H1 (cell line): Measurements from ENCODE around the gene SOBP. TPM values are rescaled to one million over a fixed set of nuclear protein-coding genes. Genes with fewer than 3 reads are reported as not detected.

ENCODE experiments used
- CTCF ChIA-PET: fragments of 300-600 bp; sonication (Branson Sonifier 250); formaldehyde crosslinking; loops from one replicate; lab custom pipeline; 2021; ENCODE audit not compliant: partially characterized antibody; lab: Charles Lee
- POLR2A ChIA-PET: fragments of 300-600 bp; sonication (Branson Sonifier 250); formaldehyde crosslinking; loops from one replicate; lab custom pipeline; 2021; ENCODE audit warnings: inconsistent platforms; ENCODE audit not compliant: partially characterized antibody; lab: Charles Lee
- DNase-seq, 2 experiments: peaks; one replicate each; pipeline versions ENCODE4 v3.0.0 to v3.0.0-alpha.2; 2010 to 2022; ENCODE audit warnings: low spot score in 2 of 2, low read depth in 1 of 2, mixed read lengths in 1 of 2
- FAIRE-seq: peaks from 2 replicates; lab custom pipeline; 2011; peaks lifted over from hg19 to GRCh38; lab: Jason Lieb, UNC
- H2AFZ ChIP-seq: 2 replicates; pipeline ENCODE4 v1.8.1; 2012; ENCODE audit warnings: low read length, inconsistent platforms
- H2AK5ac ChIP-seq: 2 replicates; pipeline ENCODE4 v1.6.1; 2013; ENCODE audit warnings: low read depth, low read length
- H2BK120ac ChIP-seq: replicated peaks from 2 replicates; pipeline ENCODE3; 2013; ENCODE audit warnings: low read depth, low read length, inconsistent platforms
- H2BK12ac ChIP-seq: 2 replicates; pipeline ENCODE4 v1.6.1; 2013; ENCODE audit warnings: low read depth, low read length
- H2BK15ac ChIP-seq: 2 replicates; pipeline ENCODE4 v1.6.1; 2013; ENCODE audit warnings: low read length
- H2BK20ac ChIP-seq: 2 replicates; pipeline ENCODE4 v1.6.1; 2013; ENCODE audit warnings: low read length
- H2BK5ac ChIP-seq: 2 replicates; pipeline ENCODE4 v1.6.1; 2013; ENCODE audit warnings: low read depth, low read length
- H3K14ac ChIP-seq: 2 replicates; pipeline ENCODE4 v1.6.1; 2013; ENCODE audit warnings: inconsistent platforms; ENCODE audit not compliant: insufficient read length
- H3K18ac ChIP-seq: 2 replicates; pipeline ENCODE4 v1.6.1; 2013; ENCODE audit warnings: low read length; ENCODE audit errors: extremely low read depth
- H3K23ac ChIP-seq: 2 replicates; pipeline ENCODE4 v1.6.1; 2013; ENCODE audit warnings: inconsistent platforms; ENCODE audit not compliant: insufficient read length
- H3K23me2 ChIP-seq: 2 replicates; pipeline ENCODE4 v1.6.1; 2013; ENCODE audit warnings: low read depth, low read length
- H3K27ac ChIP-seq: 2 replicates; pipeline ENCODE4 v1.6.1; 2011; ENCODE audit warnings: low read depth, low read length, inconsistent platforms
- H3K27me3 ChIP-seq, 4 experiments: replicated peaks in 1 of 4; 1 replicate in 1 of 4; 2 replicates in 3 of 4; pipeline versions ENCODE4 v1.6.1 to v1.8.1; 2011 to 2013; ENCODE audit warnings: low read length in 3 of 4, mild to moderate bottlenecking in 3 of 4, inconsistent platforms in 2 of 4, mixed read lengths in 2 of 4, moderate library complexity in 1 of 4; ENCODE audit not compliant: control insufficient read depth in 3 of 4, insufficient read depth in 3 of 4; ENCODE audit errors: extremely low read depth in 1 of 4
- H3K36me3 ChIP-seq, 4 experiments: 2 replicates each; pipeline versions ENCODE4 v1.6.1 to v1.8.1; 2011 to 2013; ENCODE audit warnings: mild to moderate bottlenecking in 4 of 4, low read length in 3 of 4, moderate library complexity in 2 of 4, control low read depth in 1 of 4, inconsistent platforms in 1 of 4; ENCODE audit not compliant: insufficient read depth in 4 of 4, control insufficient read depth in 2 of 4
- H3K4ac ChIP-seq: replicated peaks from 2 replicates; pipeline ENCODE3; 2013; ENCODE audit warnings: low read length, low read depth, mixed read lengths, inconsistent platforms; ENCODE audit not compliant: insufficient read length
- H3K4me1 ChIP-seq, 4 experiments: replicated peaks in 1 of 4; 1 replicate in 1 of 4; 2 replicates in 3 of 4; pipeline versions ENCODE4 v1.6.1 to v1.8.1; 2011 to 2013; ENCODE audit warnings: low read length in 3 of 4, inconsistent platforms in 2 of 4, mixed read lengths in 1 of 4; ENCODE audit not compliant: insufficient read depth in 4 of 4, control insufficient read depth in 3 of 4
- H3K4me2 ChIP-seq, 2 experiments: 2 replicates each; pipeline versions ENCODE4 v1.6.1 to v1.8.1; 2011 to 2013; ENCODE audit warnings: low read depth in 2 of 2, low read length in 2 of 2, control low read depth in 1 of 2, inconsistent platforms in 1 of 2, mild to moderate bottlenecking in 1 of 2; ENCODE audit not compliant: insufficient read depth in 1 of 2
- H3K4me3 ChIP-seq, 4 experiments: fragments of 200-600, 300-600 bp in 1 of 4; sonication (generic), shearing (Covaris generic), sonication (Bioruptor Twin) in 1 of 4; 2 replicates each; pipeline versions ENCODE4 v1.5.1 to v1.8.1; 2011 to 2016; ENCODE audit warnings: low read length in 4 of 4, low read depth in 3 of 4, control low read depth in 2 of 4, inconsistent platforms in 2 of 4, mild to moderate bottlenecking in 2 of 4, mixed read lengths in 1 of 4, moderate library complexity in 1 of 4; ENCODE audit not compliant: insufficient read depth in 2 of 4; ENCODE audit errors: extremely low read depth in 1 of 4
- H3K56ac ChIP-seq: replicated peaks from 2 replicates; pipeline ENCODE3; 2013; ENCODE audit warnings: low read depth, mild to moderate bottlenecking, mixed read lengths, low read length, inconsistent platforms; ENCODE audit not compliant: insufficient read length
- H3K79me1 ChIP-seq: 2 replicates; pipeline ENCODE4 v1.6.1; 2013; ENCODE audit warnings: low read depth, low read length, control low read depth
- H3K79me2 ChIP-seq, 2 experiments: 2 replicates each; pipeline versions ENCODE4 v1.6.1 to v1.8.1; 2012 to 2013; ENCODE audit warnings: low read length in 2 of 2, mild to moderate bottlenecking in 2 of 2, inconsistent platforms in 1 of 2; ENCODE audit not compliant: insufficient read depth in 2 of 2, control insufficient read depth in 1 of 2
- H3K9ac ChIP-seq, 4 experiments: replicated peaks in 1 of 4; 1 replicate in 1 of 4; 2 replicates in 3 of 4; pipeline versions ENCODE4 v1.6.1 to v1.8.1; 2011 to 2013; ENCODE audit warnings: low read depth in 3 of 4, low read length in 3 of 4, control low read depth in 2 of 4, mild to moderate bottlenecking in 2 of 4, moderate library complexity in 2 of 4, inconsistent platforms in 1 of 4; ENCODE audit errors: extremely low read depth in 1 of 4
- H3K9me3 ChIP-seq, 2 experiments: 2 replicates each; pipeline versions ENCODE4 v1.6.1 to v1.8.1; 2012 to 2013; ENCODE audit warnings: mild to moderate bottlenecking in 2 of 2, moderate library complexity in 2 of 2, control low read depth in 1 of 2, inconsistent platforms in 1 of 2, low read depth in 1 of 2, low read length in 1 of 2, mixed read lengths in 1 of 2; ENCODE audit not compliant: insufficient read depth in 2 of 2
- H4K20me1 ChIP-seq, 2 experiments: replicated peaks in 1 of 2; 2 replicates each; pipeline versions ENCODE3 to v1.8.1; 2011 to 2013; ENCODE audit warnings: inconsistent platforms in 2 of 2, low read length in 2 of 2, mild to moderate bottlenecking in 1 of 2; ENCODE audit not compliant: insufficient read depth in 2 of 2, control insufficient read depth in 1 of 2
- H4K5ac ChIP-seq: 2 replicates; pipeline ENCODE4 v1.6.1; 2013; ENCODE audit warnings: low read length, low read depth, mixed read lengths, inconsistent platforms; ENCODE audit not compliant: insufficient read length
- H4K8ac ChIP-seq: 2 replicates; pipeline ENCODE4 v1.8.0; 2013; ENCODE audit warnings: mild to moderate bottlenecking, moderate library complexity, low read length, inconsistent platforms; ENCODE audit not compliant: insufficient read depth; ENCODE audit errors: extremely low read depth
- H4K91ac ChIP-seq: replicated peaks from 2 replicates; pipeline ENCODE3; 2013; ENCODE audit warnings: low read length, mixed read lengths, inconsistent platforms; ENCODE audit not compliant: insufficient read length
- CREB1 ChIP-seq: IDR thresholded peaks from 2 replicates; pipeline ENCODE4 v1.6.1; 2012; ENCODE audit warnings: inconsistent platforms
- PHF8 ChIP-seq: fragments of 200-600 bp; sonication (generic); conservative IDR thresholded peaks from 2 replicates; pipeline ENCODE4 v1.7.1; 2012; ENCODE audit warnings: low read depth, mild to moderate bottlenecking, inconsistent platforms, low read length, moderate library complexity
- SIX5 ChIP-seq: IDR thresholded peaks from 2 replicates; pipeline ENCODE4 v1.6.1; 2011; ENCODE audit warnings: mild to moderate bottlenecking, low read depth, low read length
- WGBS, 2 experiments: shearing (Covaris generic) in 1 of 2; methylation state at CpG; one replicate each; pipeline versions ENCODE4 v1.1.6 to v1.1.7; 2013 to 2015; ENCODE audit warnings: low lambda C conversion rate in 2 of 2, mixed read lengths in 2 of 2, inconsistent platforms in 1 of 2, low coverage in 1 of 2, missing lambda C conversion rate in 1 of 2; ENCODE audit not compliant: insufficient replicate concordance in 2 of 2, insufficient coverage in 1 of 2, insufficient read length in 1 of 2; ENCODE audit errors: extremely low coverage in 1 of 2, missing lambda C conversion rate in 1 of 2; 5-methylcytosine and 5-hydroxymethylcytosine counted together
- polyA plus RNA-seq, 7 experiments: library from polyadenylated mRNA; depleted of rRNA in 3 of 7; stranded (reverse) in 5 of 7; unstranded in 2 of 7; fragments of >200 nt in 5 of 7; fragments of 200-250 nt in 2 of 7; gene quantifications; 1 replicate in 5 of 7; 2 replicates in 1 of 7; 4 replicates in 1 of 7; pipeline versions ENCODE4 v1.2.1 to v1.2.3, GENCODE V29; 2011 to 2013; ENCODE audit warnings: missing spikeins in 2 of 7, mixed read lengths in 2 of 7
- total RNA-seq: library from RNA; stranded (reverse); fragmentation: NEBNext Ultra II Directional; extraction: Animal tissue kit (Norgen Biotek cat#: 25700); gene quantifications from 2 replicates; pipeline ENCODE4 v1.2.1, GENCODE V29; 2021

SOBP gene
- total and polyA plus RNA-seq, 2 of the 8 experiments (the other 6 are each of a cell fraction or from before 2014, with no cell fraction given): 0.45 to 6.2 TPM

GRCh38 chr6:107653183-107653580 lies 163.3 kb downstream of the SOBP start:
- no peaks in the 10 kb centered on the region; a peak in 1 of 8 replicates for H3K36me3 ChIP-seq
- H2BK15ac ChIP-seq: no peak overlapping the region
- H3K4me2 ChIP-seq: no peak overlapping the region
- H2BK20ac ChIP-seq: no peak overlapping the region
- no peaks in the 10 kb centered on the region for H3K79me2 ChIP-seq
- H3K4ac ChIP-seq: no peak overlapping the region
- H2AK5ac ChIP-seq: no peak overlapping the region
- H3K4me1 ChIP-seq: peaks cover 0 to 4% (median 3%) of the 10 kb centered on the region in 4 experiments; a peak in 3 of 7 replicates
- H3K18ac ChIP-seq: no peak overlapping the region
- no peak overlapping the region for H3K56ac ChIP-seq
- no peaks in the 10 kb centered on the region for H3K23me2 ChIP-seq
- no peak overlapping the region for H3K14ac ChIP-seq
- no peak overlapping the region for H2BK120ac ChIP-seq
- H3K4me3 ChIP-seq: no peak overlapping the region
- H3K9me3 ChIP-seq: no peaks in the 10 kb centered on the region
- POLR2A ChIA-PET: interaction anchor here (1.6 kb wide), 1 partner anchor 24 kb away, joined by 3 read pairs; no protein-coding TSS in a partner anchor
- CTCF ChIA-PET: interaction anchor here (0.6 to 1.5 kb wide), 7 partner anchors 15 to 335 kb away, joined by 3 to 5 read pairs (median 3); no protein-coding TSS in a partner anchor
- H4K20me1 ChIP-seq: no peaks in the 10 kb centered on the region
- H3K27ac ChIP-seq: no peak overlapping the region
- DNase-seq: no peak
- no peak overlapping the region for H4K5ac ChIP-seq
- TF ChIP-seq PHF8: no peak
- TF ChIP-seq SIX5: no peak
- no peak for TF ChIP-seq CREB1
- TF ChIP-seq, all 59 proteins: peak for 0
- WGBS, 2 experiments: 93% methylated on average over 10 of the region's 10 CpGs; no CpG with 5 or more reads in 1 of the 2 experiments
- Histone ChIP-seq H3K9ac (no peak overlapping the region), H3K79me1 (no peaks in the 10 kb centered on the region), H2BK5ac (no peak overlapping the region), H4K8ac (no peak overlapping the region), H3K23ac (no peak overlapping the region), H4K91ac (no peak overlapping the region), H3K27me3 (no peaks in the 10 kb centered on the region; a peak in 1 of 7 replicates), H2AFZ (no peak overlapping the region), H2BK12ac (no peak overlapping the region)
- FAIRE-seq: no peak
